GM21390 (cell line): ENCODE data around the gene KBTBD6.
A peak's percentile ranks its signal among the peaks of the same experiment; 100 is the strongest.
"Not testable (repeated sequence)": the region's sequence is repeated elsewhere in the genome, so short reads cannot be mapped to it uniquely, and the experiment has no call there.

Experiments
- ATAC-seq: cut with Tn5 transposase; IDR thresholded peaks from one replicate; pipeline ENCODE4 v1.9.1; 2021; ENCODE audit not compliant: unreplicated experiment

Gene KBTBD6, protein sequence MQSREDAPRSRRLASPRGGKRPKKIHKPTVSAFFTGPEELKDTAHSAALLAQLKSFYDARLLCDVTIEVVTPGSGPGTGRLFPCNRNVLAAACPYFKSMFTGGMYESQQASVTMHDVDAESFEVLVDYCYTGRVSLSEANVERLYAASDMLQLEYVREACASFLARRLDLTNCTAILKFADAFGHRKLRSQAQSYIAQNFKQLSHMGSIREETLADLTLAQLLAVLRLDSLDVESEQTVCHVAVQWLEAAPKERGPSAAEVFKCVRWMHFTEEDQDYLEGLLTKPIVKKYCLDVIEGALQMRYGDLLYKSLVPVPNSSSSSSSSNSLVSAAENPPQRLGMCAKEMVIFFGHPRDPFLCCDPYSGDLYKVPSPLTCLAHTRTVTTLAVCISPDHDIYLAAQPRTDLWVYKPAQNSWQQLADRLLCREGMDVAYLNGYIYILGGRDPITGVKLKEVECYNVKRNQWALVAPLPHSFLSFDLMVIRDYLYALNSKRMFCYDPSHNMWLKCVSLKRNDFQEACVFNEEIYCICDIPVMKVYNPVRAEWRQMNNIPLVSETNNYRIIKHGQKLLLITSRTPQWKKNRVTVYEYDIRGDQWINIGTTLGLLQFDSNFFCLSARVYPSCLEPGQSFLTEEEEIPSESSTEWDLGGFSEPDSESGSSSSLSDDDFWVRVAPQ

DNA sequence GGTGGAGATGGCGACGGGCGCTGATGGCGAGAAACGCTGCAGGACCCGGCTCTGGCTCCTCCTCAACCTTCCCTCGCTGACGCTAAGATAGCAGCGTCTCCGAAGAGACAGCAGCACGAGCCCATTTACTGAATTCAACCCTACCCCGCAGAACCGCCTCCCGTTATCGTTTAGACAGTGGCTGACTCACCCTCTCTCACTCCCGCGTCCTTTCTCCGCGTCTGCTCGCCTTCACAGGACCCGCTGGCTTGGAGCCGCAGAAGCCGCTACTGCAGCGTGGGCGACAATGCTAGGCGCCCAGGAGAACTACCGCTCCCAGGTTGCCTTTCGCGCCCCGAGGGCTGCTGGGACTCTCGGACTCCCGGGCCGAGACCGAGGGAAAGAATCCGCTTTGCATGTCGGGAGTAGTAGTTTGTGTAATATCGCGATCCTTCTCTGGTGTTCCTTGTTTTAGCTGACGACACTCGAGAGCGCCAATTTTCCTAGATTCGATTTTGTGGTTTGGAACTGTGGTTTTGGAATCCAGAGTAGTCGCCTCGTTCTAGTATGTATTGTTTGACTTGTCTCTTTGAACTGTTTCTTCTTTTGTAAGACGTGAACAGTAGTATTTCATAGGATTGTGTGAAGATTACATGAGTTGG, at the start of gene KBTBD6:
Gene KBTBD6 (minus strand): TSS at position 291 of the 641 bp plus-strand sequence. CDS start 291 bp downstream, outside the sequence.
- peak; percentile 98 for ATAC-seq

DNA sequence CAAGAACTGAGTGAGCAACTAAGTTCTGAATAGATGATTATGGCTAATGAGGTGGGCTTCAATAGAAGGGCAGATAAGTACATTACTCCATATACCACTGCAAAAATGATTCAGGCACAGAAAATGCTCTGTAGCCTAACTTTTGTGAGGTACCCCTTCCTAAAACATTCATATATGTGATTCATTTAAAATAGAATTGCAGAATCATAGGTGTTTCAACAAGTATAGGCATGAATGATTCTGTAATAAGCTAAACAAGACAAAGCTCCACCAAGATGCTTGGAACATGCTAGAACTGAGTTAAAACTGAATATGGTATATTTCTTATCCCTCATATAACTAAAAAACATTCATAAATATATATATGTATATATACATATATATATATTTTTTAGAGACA, 49.6 kb upstream of the KBTBD6 start:
- no peak for ATAC-seq

DNA sequence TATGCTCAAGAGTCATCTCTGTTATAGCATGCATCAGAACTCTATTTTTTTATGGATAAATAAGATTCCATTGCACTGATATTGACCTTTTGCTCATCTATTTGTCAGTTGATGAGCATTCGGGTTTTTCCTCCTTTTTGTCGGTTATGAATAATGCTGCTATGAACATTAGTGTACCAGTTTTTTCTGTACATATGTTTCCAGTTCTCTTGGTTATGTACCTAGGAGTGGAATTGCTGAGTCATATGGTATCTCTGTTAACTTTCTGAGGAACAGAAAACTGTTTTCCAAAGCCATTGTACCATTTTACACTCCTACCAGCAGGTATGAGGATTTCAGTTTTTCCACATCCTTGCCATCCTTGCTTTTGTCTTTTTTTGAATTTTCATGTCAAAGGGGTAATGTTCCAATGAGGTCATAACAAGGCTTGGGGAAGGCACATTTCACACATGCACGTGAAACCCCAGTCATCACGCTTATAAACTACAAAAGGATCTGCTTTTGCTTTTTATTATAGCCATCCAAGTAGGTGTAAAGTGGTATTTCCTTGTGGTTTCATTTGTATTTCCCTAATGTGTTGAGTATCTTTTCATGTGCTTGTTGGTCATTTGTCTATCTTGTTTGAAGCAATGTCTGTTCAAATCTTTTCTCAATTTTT, 47.1 kb upstream of the KBTBD6 start:
- ATAC-seq = no peak

DNA sequence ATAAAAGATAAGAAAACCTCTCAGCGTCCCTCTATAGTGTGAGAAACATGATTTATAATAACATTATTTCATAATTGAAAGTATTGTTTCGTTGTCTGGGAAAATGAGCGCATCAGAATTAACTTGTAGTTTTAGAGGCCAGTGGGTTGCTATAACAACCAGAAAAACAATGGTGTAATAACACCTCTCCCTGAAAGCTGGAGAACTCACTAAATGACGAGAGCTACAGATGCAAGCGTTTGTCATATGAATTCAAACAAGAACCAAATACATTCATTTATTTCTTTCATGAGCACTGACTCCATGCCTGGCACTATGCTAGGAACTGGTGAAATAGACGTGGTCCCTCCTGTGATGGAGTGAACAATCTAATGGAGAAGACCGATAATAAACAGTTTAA, 45.4 kb upstream of the KBTBD6 start:
- ATAC-seq = no peak

DNA sequence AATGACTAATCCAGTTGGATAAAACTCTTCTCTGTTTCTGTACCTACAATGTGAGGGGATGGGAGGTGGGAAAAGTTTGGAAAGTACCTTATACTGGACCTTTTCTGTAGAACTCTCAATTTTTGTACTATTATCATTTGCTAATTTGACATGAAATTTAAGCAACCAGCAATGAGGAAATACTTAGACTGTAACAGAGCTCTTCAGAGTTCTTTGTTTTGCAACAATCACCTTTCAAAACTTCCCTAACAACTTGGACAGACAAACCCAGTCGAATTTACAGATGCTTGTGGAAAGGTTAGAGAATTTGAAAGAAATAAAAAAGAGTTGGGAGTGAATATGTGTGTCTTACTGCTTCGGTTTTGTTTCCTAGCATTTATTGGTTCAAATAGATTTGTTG, 45.0 kb upstream of the KBTBD6 start:
- ATAC-seq = no peak

GRCh38 chr13:41175576-41175975, 43.0 kb upstream of the KBTBD6 start:
- not testable (repeated sequence) for ATAC-seq

DNA sequence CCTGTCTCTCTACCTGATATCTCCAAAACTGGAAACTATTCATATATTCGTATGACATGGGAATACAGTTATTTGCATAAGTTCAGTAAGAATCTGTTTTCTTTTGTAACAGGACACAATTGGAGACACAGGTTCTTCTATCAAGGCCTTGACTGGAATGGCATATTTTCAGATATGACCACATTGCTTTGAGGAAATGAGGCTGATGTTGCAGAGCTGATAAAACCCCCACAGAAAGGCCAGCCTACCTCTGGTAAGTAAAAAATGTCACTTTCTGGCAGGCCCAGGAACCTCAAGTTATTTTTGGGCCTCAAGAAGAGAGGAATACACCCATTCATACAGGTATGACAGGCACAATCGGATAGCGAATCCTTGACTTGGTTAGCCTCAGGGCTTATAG, 29.5 kb upstream of the KBTBD6 start:
- no peak for ATAC-seq

- no peak for ATAC-seq
Measured at GRCh38 chr13:41159174-41159573, 26.6 kb upstream of the KBTBD6 start.

DNA sequence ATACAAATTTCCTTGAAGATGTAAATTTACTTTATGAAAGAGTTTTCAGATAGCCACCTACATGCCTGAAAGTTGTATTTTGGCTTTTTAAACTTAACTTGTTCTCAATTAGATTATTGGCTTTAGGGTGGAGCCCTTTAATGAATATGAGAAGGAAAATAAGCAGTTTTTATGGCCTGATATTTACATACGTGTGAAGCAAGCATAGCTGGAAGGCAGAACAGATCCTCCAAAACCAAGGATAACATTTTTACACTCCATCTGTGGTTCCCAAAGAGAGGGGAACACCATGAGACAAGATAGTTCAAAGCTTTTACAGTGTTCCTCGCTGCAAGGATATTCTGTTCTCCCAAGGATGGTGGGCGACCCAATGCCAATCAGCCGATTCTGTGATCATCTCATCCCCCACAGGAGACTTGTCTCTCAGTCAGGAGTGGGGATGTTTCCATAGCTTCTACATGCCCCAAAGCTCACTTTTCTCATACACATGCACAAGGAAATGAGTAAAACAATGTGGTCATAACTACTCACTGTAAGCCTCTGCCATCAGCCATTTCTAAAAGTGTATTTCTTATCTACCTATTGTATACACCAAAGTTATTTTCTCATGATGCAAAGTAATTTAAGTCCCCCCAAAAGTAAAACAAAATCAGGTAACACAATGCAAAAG, 24.6 kb upstream of the KBTBD6 start:
- no peak for ATAC-seq

DNA sequence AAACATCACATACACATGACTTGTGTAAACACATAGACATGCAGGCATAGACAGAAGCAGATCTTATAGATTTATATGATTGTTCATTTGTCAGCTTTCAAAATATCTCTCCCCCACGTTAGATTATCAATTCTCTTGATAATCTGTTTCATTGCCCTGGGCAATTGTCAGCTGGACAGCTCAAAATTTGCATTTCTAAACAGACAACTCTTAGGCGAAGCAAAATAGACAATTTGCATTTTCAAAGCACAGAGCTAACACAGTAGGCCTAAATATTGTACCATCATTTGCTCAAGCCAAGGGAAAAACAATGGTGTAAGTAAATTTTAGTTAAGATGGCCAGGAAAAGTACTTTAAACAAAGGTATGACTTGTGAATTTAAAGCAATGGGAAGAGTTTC, 24.0 kb upstream of the KBTBD6 start:
- ATAC-seq = no peak

GRCh38 chr13:41154042-41154441, 21.4 kb upstream of the KBTBD6 start:
- ATAC-seq = no peak

DNA sequence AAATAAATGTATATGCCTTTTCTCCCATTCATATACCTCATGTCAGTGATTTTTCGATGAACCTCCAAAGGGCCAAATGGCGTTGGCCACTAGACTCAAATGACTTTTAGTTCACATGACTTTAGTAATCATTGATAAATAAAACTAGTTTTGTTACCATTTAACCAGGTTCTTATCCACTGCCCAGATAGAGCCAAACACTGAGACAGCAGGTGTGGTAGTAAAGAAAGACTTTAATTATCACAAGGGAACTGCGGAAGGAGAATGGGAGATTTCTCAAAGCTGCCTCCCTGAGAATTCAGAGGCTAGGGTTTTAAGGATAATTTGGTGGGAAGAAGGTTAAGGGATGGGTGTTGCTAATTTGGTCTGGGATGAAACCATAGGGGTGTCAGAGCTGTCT, 19.4 kb upstream of the KBTBD6 start:
- ATAC-seq = no peak

- no peak for ATAC-seq
Measured at GRCh38 chr13:41150058-41150457, 17.5 kb upstream of the KBTBD6 start.

GRCh38 chr13:41148419-41149283, 16.0 kb upstream of the KBTBD6 start:
- no peak for ATAC-seq

DNA sequence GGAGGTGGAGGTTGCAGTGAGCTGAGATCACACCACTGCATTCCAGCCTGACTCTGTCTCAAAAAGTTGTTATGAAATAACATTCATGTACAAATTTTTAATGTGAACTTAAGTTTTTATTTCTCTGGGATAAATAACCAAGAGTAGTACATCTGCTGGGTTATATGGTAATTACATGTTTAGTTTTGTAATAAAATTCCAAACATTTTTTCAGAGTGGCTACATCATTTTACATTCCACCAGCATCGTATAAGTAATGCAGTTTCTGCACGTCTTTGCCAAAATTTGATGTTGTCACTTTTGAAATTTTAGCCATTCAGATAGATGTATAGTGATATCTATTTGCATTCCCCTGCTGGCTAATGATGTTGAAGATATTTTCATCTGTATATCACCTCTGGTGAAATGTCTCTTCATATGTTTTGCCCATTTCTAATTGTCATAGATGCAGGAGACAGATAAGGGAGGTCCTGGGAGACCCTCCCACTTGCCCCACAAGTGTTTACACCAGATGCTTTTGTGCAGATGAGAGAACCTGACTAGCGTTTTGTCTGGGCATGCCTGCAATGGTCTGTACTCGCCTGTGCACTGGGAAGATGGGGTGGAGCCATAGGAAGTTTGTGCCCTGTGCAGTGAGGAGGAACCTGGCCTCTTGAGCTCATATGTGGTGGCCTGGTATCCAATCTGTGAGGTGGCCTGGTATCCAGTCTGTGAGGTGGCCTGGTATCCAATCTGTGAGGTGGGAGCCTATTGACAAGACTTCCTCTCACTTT, 12.7 kb upstream of the KBTBD6 start:
- ATAC-seq = no peak

DNA sequence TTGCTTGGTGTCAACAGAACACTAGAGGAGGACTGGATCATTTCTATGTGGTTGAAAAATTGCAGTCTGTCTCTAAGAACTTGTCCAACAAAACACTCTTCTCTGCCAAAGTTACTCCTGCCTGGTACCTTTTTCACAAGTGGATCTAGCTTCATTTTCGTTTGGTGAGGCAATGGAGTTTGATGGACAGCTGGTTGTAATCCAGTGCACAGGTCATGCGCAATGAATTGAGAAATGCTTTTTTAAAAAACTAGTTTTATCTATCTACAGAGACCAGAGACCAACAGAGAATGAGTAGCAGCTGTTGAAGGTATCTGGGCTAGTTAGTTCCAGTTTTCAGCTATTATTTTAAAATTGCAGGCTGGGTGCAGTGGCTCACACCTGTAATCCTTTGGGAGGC, 12.0 kb upstream of the KBTBD6 start:
- no peak for ATAC-seq

DNA sequence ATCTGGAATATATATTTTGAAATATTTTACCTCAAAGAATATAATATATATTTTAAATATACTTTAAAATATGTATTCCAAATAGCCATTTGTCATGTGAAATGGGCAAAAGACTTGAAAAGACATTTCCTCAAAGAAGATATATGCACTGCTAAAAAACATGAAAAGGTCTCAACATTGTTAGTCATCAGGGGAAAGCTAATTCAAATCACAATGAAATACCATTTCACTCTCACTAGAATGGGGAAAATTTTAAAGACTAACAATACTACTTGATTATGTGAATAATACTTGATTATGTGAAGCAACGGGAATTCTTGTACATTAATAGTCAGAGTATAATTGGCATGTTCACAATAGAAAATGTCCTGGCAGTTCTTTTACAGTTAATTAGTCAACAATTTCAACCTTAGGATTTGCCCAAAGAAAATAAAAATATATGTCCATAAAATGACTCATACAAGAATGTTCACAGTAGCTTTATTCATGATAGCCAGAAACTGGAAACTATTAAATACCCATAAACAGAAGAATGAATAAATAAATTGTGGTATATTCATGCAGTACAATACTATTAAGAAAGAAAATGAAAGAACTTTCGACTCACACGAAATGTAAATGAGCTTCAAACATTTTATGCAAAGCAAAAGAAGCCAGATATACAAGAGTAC, 6.8 kb upstream of the KBTBD6 start:
- no peak for ATAC-seq

DNA sequence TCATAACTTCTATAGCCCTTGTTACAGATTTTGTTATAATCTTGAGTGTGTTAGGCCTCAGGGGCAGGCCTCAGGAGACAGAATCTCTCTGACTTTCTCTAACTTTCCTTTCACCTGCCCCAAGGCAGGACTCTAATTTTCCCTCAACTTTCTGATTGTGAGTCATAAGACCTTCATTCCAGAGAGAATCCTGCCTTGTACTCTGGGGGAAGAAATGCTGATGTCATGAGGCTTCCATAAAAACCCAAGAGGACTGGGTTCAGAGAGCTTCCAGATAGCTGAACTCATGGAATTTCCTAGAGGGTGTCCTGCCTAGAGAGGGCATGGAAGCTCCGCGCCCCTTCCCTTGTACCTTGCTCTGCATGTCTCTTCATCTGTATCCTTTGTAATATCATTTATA, 5.3 kb upstream of the KBTBD6 start:
- ATAC-seq = no peak

DNA sequence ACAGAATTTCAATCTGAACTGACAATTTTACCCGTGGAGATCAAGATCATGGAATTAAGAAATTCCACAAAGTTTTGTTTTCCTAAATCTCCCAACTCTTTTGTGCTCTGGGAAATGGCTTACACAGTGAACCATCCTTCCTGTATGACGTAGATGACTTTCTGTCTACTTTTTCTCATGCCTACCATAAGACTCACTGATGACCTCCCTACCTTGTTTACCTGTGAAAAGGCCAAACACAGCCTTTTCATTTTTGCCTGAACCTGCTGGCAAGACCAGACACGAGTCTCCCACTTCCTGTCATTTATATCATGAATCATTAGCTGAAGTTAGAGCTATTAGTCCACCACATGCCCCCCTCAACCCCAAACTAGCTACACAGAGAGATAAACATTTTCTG, 4.6 kb upstream of the KBTBD6 start:
- no peak for ATAC-seq
